Measurements from ENCODE around the gene LYRM9.
"Not testable (repeated sequence)": the region's sequence is repeated elsewhere in the genome, so short reads cannot be mapped to it uniquely, and the experiment has no call there.

Gene LYRM9

DNA sequence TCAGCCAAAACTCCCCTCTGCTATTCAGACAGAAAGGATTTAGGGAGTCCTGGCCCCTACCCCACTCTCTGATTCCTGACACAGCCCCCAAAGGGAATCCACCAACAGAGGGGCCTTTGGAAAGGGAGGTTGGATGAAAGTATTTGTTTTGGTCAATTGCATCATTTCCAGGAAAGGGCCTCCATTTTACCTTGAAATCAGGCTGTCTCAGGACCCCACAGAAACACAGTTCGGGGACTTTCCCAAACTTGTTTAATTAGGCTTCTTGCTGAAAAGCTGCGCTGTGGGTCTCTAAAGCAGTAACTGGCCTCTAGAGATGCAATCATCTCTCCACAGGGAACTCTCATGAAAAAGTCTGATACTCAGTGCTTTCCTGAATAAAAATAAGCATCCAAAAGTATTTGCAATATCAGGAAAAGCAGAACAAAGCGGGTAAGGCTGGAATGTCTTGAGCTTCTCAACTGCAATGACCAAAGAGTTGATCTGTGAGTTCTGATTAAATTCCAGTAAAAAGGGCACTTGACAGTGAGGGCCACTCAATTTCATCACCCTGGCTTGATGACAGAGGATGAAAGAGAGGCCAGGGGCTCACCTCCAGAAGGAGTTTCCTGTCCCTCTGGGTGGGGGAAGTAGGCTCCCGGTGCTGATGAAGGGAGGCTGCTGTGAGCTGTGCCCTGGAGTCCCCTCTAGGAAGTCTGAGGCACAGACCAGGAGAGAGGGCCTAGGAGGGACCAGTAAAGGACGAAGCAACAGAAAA is 36.3 kb downstream of the LYRM9 start:
- H3K4me3 ChIP-seq (replicated peaks in 1 of 2; ENCODE audit: low read depth in 2 of 2, low read length in 2 of 2), result no peak overlapping the region
- DNase-seq (ENCODE audit: low read depth in 2 of 2), result no peak
- TF ChIP-seq CTCF (IDR thresholded peaks at IDR 0.05; ENCODE audit: low read depth, low read length), result no peak

DNA sequence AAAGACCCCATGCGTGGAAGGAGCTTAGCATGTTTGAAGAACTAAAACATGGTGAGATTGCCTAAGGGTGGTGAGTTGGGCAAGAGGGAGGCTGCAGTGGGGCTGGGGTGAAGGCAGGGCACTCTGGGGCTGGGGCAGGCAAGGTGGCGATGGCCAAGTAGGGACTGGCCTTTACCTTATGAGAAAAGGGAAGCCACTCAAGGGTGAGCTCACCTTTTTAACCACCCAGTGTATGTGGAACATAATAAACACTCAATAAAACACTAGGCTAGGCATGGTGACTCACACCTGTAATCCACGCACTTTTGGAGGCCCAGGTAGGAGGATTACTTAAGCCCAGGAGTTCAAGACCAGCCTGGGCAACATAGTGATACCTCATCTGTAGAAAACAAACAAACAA is 37.7 kb downstream of the LYRM9 start:
- no peak for TF ChIP-seq CTCF (IDR thresholded peaks at IDR 0.05; ENCODE audit: low read depth, low read length)
- no peak overlapping the region for H3K4me3 ChIP-seq (replicated peaks in 1 of 2; ENCODE audit: low read depth in 2 of 2, low read length in 2 of 2)
- DNase-seq (ENCODE audit: low read depth in 2 of 2), result no peak

DNA sequence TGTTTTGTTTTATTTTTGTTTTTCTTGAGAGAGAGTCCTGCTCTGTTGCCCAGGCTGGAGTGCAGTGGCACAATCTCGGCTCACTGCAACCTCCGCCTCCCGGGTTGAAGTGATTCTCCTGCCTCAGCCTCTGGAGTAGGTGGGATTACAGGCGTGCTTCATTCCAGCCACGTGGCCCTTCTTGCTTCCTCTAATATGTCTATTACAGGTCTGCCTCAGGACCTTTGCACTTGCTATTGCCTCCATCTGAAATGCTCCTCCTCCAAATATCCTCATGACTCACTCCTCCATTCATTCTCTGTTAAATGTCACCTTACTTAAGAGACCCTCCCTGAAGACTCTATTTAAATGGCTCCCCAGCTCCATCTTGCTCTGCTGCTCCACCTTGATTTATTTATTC is 39.0 kb downstream of the LYRM9 start:
- no peak for TF ChIP-seq CTCF (IDR thresholded peaks at IDR 0.05; ENCODE audit: low read depth, low read length)
- H3K4me3 ChIP-seq (replicated peaks in 1 of 2; ENCODE audit: low read depth in 2 of 2, low read length in 2 of 2), result no peak overlapping the region
- no peak for DNase-seq (ENCODE audit: low read depth in 2 of 2)

GRCh38 chr17:27853091-27853490 is 40.1 kb downstream of the LYRM9 start:
- no peak for DNase-seq (ENCODE audit: low read depth in 2 of 2)
- H3K4me3 ChIP-seq (replicated peaks in 1 of 2; ENCODE audit: low read depth in 2 of 2, low read length in 2 of 2), result no peak overlapping the region
- no peak for TF ChIP-seq CTCF (IDR thresholded peaks at IDR 0.05; ENCODE audit: low read depth, low read length)

GRCh38 chr17:27849474-27850185 is 43.5 kb downstream of the LYRM9 start:
- TF ChIP-seq CTCF (IDR thresholded peaks at IDR 0.05; ENCODE audit: low read depth, low read length), result no peak
- no peak for DNase-seq (ENCODE audit: low read depth in 2 of 2)

DNA sequence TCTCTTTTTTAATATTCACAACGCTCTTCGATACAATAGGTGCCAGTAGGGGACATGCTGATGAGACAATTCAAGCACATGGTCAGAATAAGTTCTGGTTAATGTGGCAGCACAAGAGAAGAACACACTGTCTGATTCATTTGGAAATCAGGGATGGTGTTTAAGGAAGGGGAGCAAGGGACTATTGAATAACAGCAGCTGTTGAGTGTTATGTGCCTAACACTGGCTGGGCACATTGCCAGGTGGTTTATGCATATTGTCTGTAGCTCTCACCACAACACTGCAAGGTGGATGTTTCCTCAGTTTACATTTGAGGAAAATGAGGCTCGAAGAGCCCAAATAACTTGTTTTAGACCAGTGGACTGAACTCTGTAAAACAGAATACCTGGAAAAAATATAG is 44.2 kb downstream of the LYRM9 start:
- no peak overlapping the region for H3K4me3 ChIP-seq (replicated peaks in 1 of 2; ENCODE audit: low read depth in 2 of 2, low read length in 2 of 2)
- no peak for TF ChIP-seq CTCF (IDR thresholded peaks at IDR 0.05; ENCODE audit: low read depth, low read length)
- no peak for DNase-seq (ENCODE audit: low read depth in 2 of 2)

More at GRCh38 chr17:27849474-27850185, 43.5 kb downstream of the LYRM9 start:
- no peak overlapping the region for H3K4me3 ChIP-seq (replicated peaks in 1 of 2; ENCODE audit: low read depth in 2 of 2, low read length in 2 of 2)

DNA sequence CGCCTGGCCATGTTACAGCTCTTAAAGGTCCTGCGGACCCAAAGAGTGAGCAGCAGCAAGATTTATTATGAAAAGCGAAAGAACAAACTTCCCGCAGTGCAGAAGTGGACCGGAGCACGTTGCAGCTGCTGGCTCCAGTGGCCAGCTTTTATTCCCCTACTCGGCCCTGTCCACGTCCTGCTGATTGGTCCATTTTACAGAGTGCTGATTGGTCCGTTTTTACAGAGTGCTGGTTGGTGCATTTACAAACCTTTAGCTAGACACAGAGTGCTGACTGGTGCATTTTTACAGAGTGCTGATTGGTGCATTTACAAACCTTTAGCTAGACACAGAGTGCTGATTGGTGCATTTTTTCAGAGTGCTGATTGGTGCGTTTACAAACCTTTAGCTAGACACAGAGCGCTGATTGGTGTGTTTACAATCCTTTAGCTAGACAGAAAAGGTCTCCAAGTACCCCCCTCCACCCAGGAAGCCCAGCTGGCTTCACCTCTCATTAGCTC is 46.3 kb downstream of the LYRM9 start:
- not testable (repeated sequence) for H3K4me3 ChIP-seq (replicated peaks in 1 of 2; ENCODE audit: low read depth in 2 of 2, low read length in 2 of 2); DNase-seq (ENCODE audit: low read depth in 2 of 2)

Measured in cardiac fibroblast (primary cell).